GM18520 (cell line): ENCODE data around the gene CSNK1E.

Experiments
- ATAC-seq: cut with Tn5 transposase; IDR thresholded peaks from one replicate; pipeline ENCODE4 v1.9.1; 2021; ENCODE audit not compliant: unreplicated experiment

CSNK1E gene

GRCh38 chr22:38308791-38309498, 8.3 kb downstream of the CSNK1E start:
- no peak for ATAC-seq

- ATAC-seq, result peak; percentile 43
Observed at GRCh38 chr22:38305471-38306448, 11.5 kb downstream of the CSNK1E start.

- no peak for ATAC-seq
Observed at GRCh38 chr22:38304526-38304925, 12.7 kb downstream of the CSNK1E start.

GRCh38 chr22:38303974-38304373, 13.3 kb downstream of the CSNK1E start:
- no peak for ATAC-seq

- ATAC-seq, result no peak
Observed at GRCh38 chr22:38302906-38303305, 14.3 kb downstream of the CSNK1E start.

- no peak for ATAC-seq
Observed at GRCh38 chr22:38300946-38301345, 16.3 kb downstream of the CSNK1E start.

- ATAC-seq, result no peak
Observed at GRCh38 chr22:38300197-38300945, 16.9 kb downstream of the CSNK1E start.

GRCh38 chr22:38299770-38300102, 17.5 kb downstream of the CSNK1E start:
- no peak for ATAC-seq

- no peak for ATAC-seq
Observed at GRCh38 chr22:38298312-38299005, 18.8 kb downstream of the CSNK1E start.

- ATAC-seq, result no peak
Observed at GRCh38 chr22:38296372-38296771, 20.9 kb downstream of the CSNK1E start.

GRCh38 chr22:38295863-38296262, 21.4 kb downstream of the CSNK1E start:
- ATAC-seq, result no peak

GRCh38 chr22:38295339-38295738, 21.9 kb downstream of the CSNK1E start:
- ATAC-seq, result no peak

GRCh38 chr22:38294193-38294592, 23.0 kb downstream of the CSNK1E start:
- no peak for ATAC-seq

- no peak for ATAC-seq
Observed at GRCh38 chr22:38292694-38293093, 24.5 kb downstream of the CSNK1E start.

GRCh38 chr22:38291201-38291777, 25.9 kb downstream of the CSNK1E start:
- no peak for ATAC-seq

- ATAC-seq, result no peak
Observed at GRCh38 chr22:38290347-38290746, 26.9 kb downstream of the CSNK1E start.

GRCh38 chr22:38289583-38290082, 27.6 kb downstream of the CSNK1E start:
- ATAC-seq, result no peak

- ATAC-seq, result no peak
Observed at GRCh38 chr22:38286915-38287669, 30.1 kb downstream of the CSNK1E start.

- ATAC-seq, result no peak
Observed at GRCh38 chr22:38285018-38285417, 32.2 kb downstream of the CSNK1E start.

GRCh38 chr22:38284042-38284402, 33.2 kb downstream of the CSNK1E start:
- ATAC-seq, result no peak
